Muscle layer of duodenum (tissue), 2 donors: ENCODE measurements around the gene METRNL.
A peak's percentile ranks its signal among the peaks of the same experiment; 100 is the strongest.

ENCODE experiments used
- H3K27ac ChIP-seq: one replicate; pipeline ENCODE4 v1.7.0; 2013; ENCODE audit warnings: mild to moderate bottlenecking, low read length
- H3K27me3 ChIP-seq: one replicate; pipeline ENCODE4 v1.7.0; 2013; ENCODE audit warnings: low read depth, mild to moderate bottlenecking, control low read depth, low read length
- H3K36me3 ChIP-seq, 2 donors: one replicate each; pipeline ENCODE4 v1.7.0; 2013; ENCODE audit warnings: low read length in 2 of 2, control low read depth in 1 of 2, mild to moderate bottlenecking in 1 of 2; ENCODE audit not compliant: insufficient read depth in 2 of 2, control insufficient read depth in 1 of 2
- H3K4me1 ChIP-seq, 2 donors: one replicate each; pipeline ENCODE4 v1.7.0; 2013; ENCODE audit warnings: low read length in 2 of 2, mild to moderate bottlenecking in 2 of 2, control low read depth in 1 of 2, moderate library complexity in 1 of 2; ENCODE audit not compliant: insufficient read depth in 2 of 2, control insufficient read depth in 1 of 2
- H3K4me3 ChIP-seq, 2 donors: one replicate each; pipeline ENCODE4 v1.7.0; 2013; ENCODE audit warnings: low read length in 2 of 2, low read depth in 1 of 2, mild to moderate bottlenecking in 1 of 2
- H3K9me3 ChIP-seq, 2 donors: one replicate each; pipeline ENCODE4 v1.7.0; 2013; ENCODE audit warnings: low read length in 2 of 2, control low read depth in 1 of 2, mild to moderate bottlenecking in 1 of 2; ENCODE audit not compliant: control insufficient read depth in 1 of 2
- donor health status: healthy.

The METRNL gene

GRCh38 chr17:83099086-83099555 is 19.7 kb downstream of the METRNL start:
- Histone ChIP-seq H3K27ac (no peak overlapping the region), H3K36me3 (peaks cover 16 to 28% of the 10 kb centered on the region in 2 donors), H3K9me3 (no peaks in the 10 kb centered on the region), H3K27me3 (no peaks in the 10 kb centered on the region), H3K4me3 (no peak overlapping the region), H3K4me1 (peaks cover 0 to 34% of the 10 kb centered on the region in 2 donors)

GRCh38 chr17:83099570-83100181 is 20.3 kb downstream of the METRNL start:
- Histone ChIP-seq H3K9me3 (no peaks in the 10 kb centered on the region), H3K27ac (no peak overlapping the region), H3K36me3 (peaks cover 14 to 23% of the 10 kb centered on the region in 2 donors), H3K4me3 (peak overlapping the region in 1 of 2 donors; percentile 25), H3K27me3 (no peaks in the 10 kb centered on the region), H3K4me1 (peaks cover 0 to 34% of the 10 kb centered on the region in 2 donors)

GRCh38 chr17:83100220-83100852 is 20.9 kb downstream of the METRNL start:
- no peaks in the 10 kb centered on the region for H3K9me3 ChIP-seq
- no peak overlapping the region for H3K27ac ChIP-seq
- H3K27me3 ChIP-seq: no peaks in the 10 kb centered on the region
- no peak overlapping the region for H3K4me3 ChIP-seq
- H3K36me3 ChIP-seq: peaks cover 8 to 16% of the 10 kb centered on the region in 2 donors
- peaks cover 0 to 34% of the 10 kb centered on the region in 2 donors for H3K4me1 ChIP-seq

- Histone ChIP-seq H3K4me3 (no peak overlapping the region), H3K27me3 (no peaks in the 10 kb centered on the region), H3K4me1 (peaks cover 0 to 34% of the 10 kb centered on the region in 2 donors), H3K9me3 (no peaks in the 10 kb centered on the region), H3K36me3 (peaks cover 3 to 10% of the 10 kb centered on the region in 2 donors), H3K27ac (no peak overlapping the region)
These were observed 21.5 kb downstream of the METRNL start for GRCh38 chr17:83100853-83101391.

GRCh38 chr17:83101805-83102480 is 22.5 kb downstream of the METRNL start:
- Histone ChIP-seq H3K4me3 (no peak overlapping the region), H3K4me1 (peaks cover 0 to 34% of the 10 kb centered on the region in 2 donors), H3K36me3 (peaks cover 0 to under 1% of the 10 kb centered on the region in 2 donors), H3K27ac (no peak overlapping the region), H3K9me3 (no peaks in the 10 kb centered on the region), H3K27me3 (no peaks in the 10 kb centered on the region)

- Histone ChIP-seq H3K4me3 (no peak overlapping the region), H3K27me3 (no peaks in the 10 kb centered on the region), H3K4me1 (peaks cover 0 to 29% of the 10 kb centered on the region in 2 donors), H3K27ac (no peak overlapping the region), H3K9me3 (no peaks in the 10 kb centered on the region), H3K36me3 (no peaks in the 10 kb centered on the region)
These were observed 24.0 kb downstream of the METRNL start for GRCh38 chr17:83103200-83103942.

- no peaks in the 10 kb centered on the region for H3K27me3 ChIP-seq
- H3K36me3 ChIP-seq: no peaks in the 10 kb centered on the region
- peaks cover 0 to 24% of the 10 kb centered on the region in 2 donors for H3K4me1 ChIP-seq
- H3K4me3 ChIP-seq: no peak overlapping the region
- no peaks in the 10 kb centered on the region for H3K9me3 ChIP-seq
- no peak overlapping the region for H3K27ac ChIP-seq
These were observed 24.5 kb downstream of the METRNL start for GRCh38 chr17:83103943-83104311.

- peaks cover 0 to 24% of the 10 kb centered on the region in 2 donors for H3K4me1 ChIP-seq
- H3K4me3 ChIP-seq: no peak overlapping the region
- no peak overlapping the region for H3K27ac ChIP-seq
- no peaks in the 10 kb centered on the region for H3K36me3 ChIP-seq
- no peaks in the 10 kb centered on the region for H3K9me3 ChIP-seq
- H3K27me3 ChIP-seq: no peaks in the 10 kb centered on the region
These were observed 25.4 kb downstream of the METRNL start for GRCh38 chr17:83104577-83105505.

- H3K27me3 ChIP-seq: no peaks in the 10 kb centered on the region
- no peak overlapping the region for H3K27ac ChIP-seq
- no peaks in the 10 kb centered on the region for H3K9me3 ChIP-seq
- no peak overlapping the region for H3K4me3 ChIP-seq
- peaks cover under 1 to 25% of the 10 kb centered on the region in 2 donors for H3K4me1 ChIP-seq
- H3K36me3 ChIP-seq: no peaks in the 10 kb centered on the region
These were observed 26.1 kb downstream of the METRNL start for GRCh38 chr17:83105512-83105911.

GRCh38 chr17:83106056-83106588 is 26.7 kb downstream of the METRNL start:
- H3K4me3 ChIP-seq: no peak overlapping the region
- no peaks in the 10 kb centered on the region for H3K9me3 ChIP-seq
- H3K27me3 ChIP-seq: no peaks in the 10 kb centered on the region
- no peak overlapping the region for H3K27ac ChIP-seq
- H3K4me1 ChIP-seq: peaks cover 5 to 27% of the 10 kb centered on the region in 2 donors
- H3K36me3 ChIP-seq: no peaks in the 10 kb centered on the region
